K562 (cell line): ENCODE results near the gene SLC34A1. TPM values are rescaled to one million over a fixed set of nuclear protein-coding genes. Genes with fewer than 3 reads are reported as not detected.
A peak's percentile ranks its signal among the peaks of the same experiment; 100 is the strongest.

Experiments used
- ATAC-seq: fragments of 200-7000 bp; cut with Tn5 transposase; 3 replicates; pipeline ENCODE4 v1.9.1; 2020; ENCODE audit warnings: moderate library complexity
- BruUV-seq: library from RNA; stranded (reverse); fragments of 400-500 nt; replicated peaks from 2 replicates; lab custom pipeline; 2021; lab: Mats Ljungman, UMichigan
- CTCF ChIA-PET: fragments of 300-600 bp; formaldehyde crosslinking; extraction: SDS; loops from one replicate; lab custom pipeline; 2021; ENCODE audit warnings: low intra/inter-chr PET ratio; lab: Yijun Ruan, JAX
- POLR2A ChIA-PET: fragments of 300-600, 350-650 bp; sonication (Branson Sonifier 250); formaldehyde crosslinking; extraction: SDS; loops from one replicate; lab custom pipeline; 2021; ENCODE audit warnings: antibody characterized with exemption, inconsistent platforms; lab: Yijun Ruan, JAX
- DNase-seq, 4 experiments: peaks; one replicate each; pipeline versions ENCODE4 v3.0.0 to v3.0.0-alpha.2; 2011 to 2018; ENCODE audit warnings: low spot score in 3 of 4, mixed read lengths in 3 of 4; ENCODE audit errors: extremely low read depth in 1 of 4
- FAIRE-seq: peaks from 2 replicates; lab custom pipeline; 2011; peaks lifted over from hg19 to GRCh38; lab: Jason Lieb, UNC
- H2AFZ ChIP-seq: 2 replicates; pipeline ENCODE4 v1.6.0; 2011; ENCODE audit warnings: low read depth, low read length, control low read depth, inconsistent platforms
- H3K27ac ChIP-seq: fragments of 200-600 bp; 3 replicates; pipeline ENCODE4 v1.8.0; 2011; ENCODE audit warnings: low read depth, mild to moderate bottlenecking, control low read depth, inconsistent platforms, low read length, moderate library complexity, mixed read lengths; ENCODE audit errors: extremely low read depth
- H3K27me3 ChIP-seq, 2 experiments: fragments of 300-600 bp in 1 of 2; 2 replicates in 1 of 2; 3 replicates in 1 of 2; pipeline versions ENCODE4 v1.6.0 to v1.8.0; 2011; ENCODE audit warnings: inconsistent platforms in 2 of 2, low read length in 2 of 2, mild to moderate bottlenecking in 1 of 2, mixed read lengths in 1 of 2, moderate library complexity in 1 of 2; ENCODE audit not compliant: control insufficient read depth in 2 of 2, insufficient read depth in 2 of 2
- H3K36me3 ChIP-seq: fragments of 300-600 bp; 3 replicates; pipeline ENCODE4 v1.8.0; 2011; ENCODE audit warnings: mild to moderate bottlenecking, low read length, inconsistent platforms; ENCODE audit not compliant: control insufficient read depth, insufficient read depth
- H3K4me1 ChIP-seq, 2 experiments: fragments of 200-600 bp in 1 of 2; replicated peaks in 1 of 2; 2 replicates in 1 of 2; 3 replicates in 1 of 2; pipeline versions ENCODE4 v1.5.1 to v1.8.0; 2011; ENCODE audit warnings: inconsistent platforms in 2 of 2, low read length in 2 of 2, mild to moderate bottlenecking in 1 of 2, mixed read lengths in 1 of 2, moderate library complexity in 1 of 2; ENCODE audit not compliant: control insufficient read depth in 2 of 2, insufficient read depth in 2 of 2
- H3K4me2 ChIP-seq: 2 replicates; pipeline ENCODE4 v1.6.1; 2011; ENCODE audit warnings: low read length, control low read depth, inconsistent platforms, mixed read lengths; ENCODE audit not compliant: insufficient read depth
- H3K4me3 ChIP-seq: fragments of 200-600 bp; sonication (generic), shearing (Covaris generic); 2 replicates; pipeline ENCODE4 v1.5.1; 2016; ENCODE audit warnings: control low read depth, inconsistent platforms
- H3K79me2 ChIP-seq: fragments of 200-600 bp; 3 replicates; pipeline ENCODE4 v1.8.0; 2011; ENCODE audit warnings: low read length, inconsistent platforms; ENCODE audit not compliant: control insufficient read depth, insufficient read depth
- H3K9ac ChIP-seq, 2 experiments: 2 replicates each; pipeline versions ENCODE4 v1.6.0 to v1.6.1; 2011; ENCODE audit warnings: low read depth in 2 of 2, low read length in 2 of 2, control low read depth in 1 of 2, inconsistent platforms in 1 of 2, mild to moderate bottlenecking in 1 of 2, mixed read lengths in 1 of 2; ENCODE audit not compliant: insufficient read depth in 1 of 2
- H3K9me1 ChIP-seq: one replicate; pipeline ENCODE4 v1.6.0; 2011; ENCODE audit warnings: inconsistent platforms, mild to moderate bottlenecking, low read length, moderate library complexity; ENCODE audit not compliant: control insufficient read depth, insufficient read depth
- H3K9me3 ChIP-seq: replicated peaks from 2 replicates; pipeline ENCODE4 v1.5.1; 2011; ENCODE audit warnings: low read depth, low read length, inconsistent platforms; ENCODE audit not compliant: control insufficient read depth, insufficient read depth
- H4K20me1 ChIP-seq: replicated peaks from 2 replicates; pipeline ENCODE4 v1.6.1; 2011; ENCODE audit warnings: low read length, inconsistent platforms, mixed read lengths; ENCODE audit not compliant: control insufficient read depth, insufficient read depth
- FOXP1 ChIP-seq: sonication (generic); formaldehyde crosslinking; IDR thresholded peaks from 2 replicates; pipeline ENCODE4 v1.8.0; 2022; ENCODE audit warnings: mild to moderate bottlenecking, missing genetic modification reagents
- MTF1 ChIP-seq: fragments of 250-450 bp; sonication (Bioruptor Pico); IDR thresholded peaks from 2 replicates; pipeline ENCODE4 v1.9.0; 2021; ENCODE audit warnings: moderate library complexity, mild to moderate bottlenecking, inconsistent platforms, borderline replicate concordance
- PHB2 ChIP-seq: fragments of 450-650 bp; IDR thresholded peaks from 2 replicates; pipeline ENCODE4 v1.6.1; 2017; ENCODE audit warnings: low read depth
- SUPT5H ChIP-seq: fragments of 450-650 bp; IDR thresholded peaks from 2 replicates; pipeline ENCODE4 v1.6.1; 2016
- ZBTB2 ChIP-seq: fragments of 450-650 bp; IDR thresholded peaks from 2 replicates; pipeline ENCODE4 v1.6.1; 2016; ENCODE audit warnings: antibody characterized with exemption
- ZNF239 ChIP-seq: fragments of 250-450 bp; sonication (Bioruptor Pico); IDR thresholded peaks from 2 replicates; pipeline ENCODE4 v1.4.0; 2020; ENCODE audit warnings: mild to moderate bottlenecking
- whole genome bisulfite sequencing: fragments of 100-300 bp; shearing (Covaris generic); methylation state at CpG from one replicate; pipeline ENCODE4 v1.1.6; 2016; ENCODE audit warnings: low coverage, mixed read lengths; ENCODE audit not compliant: insufficient coverage; ENCODE audit errors: missing lambda C conversion rate; 5-methylcytosine and 5-hydroxymethylcytosine counted together
- in situ Hi-C: fragments of 300-500 bp; cut with MboI; formaldehyde crosslinking; loops from 4 replicates; pipeline ENCODE4 v1.15.0; 2018; ENCODE audit warnings: inconsistent platforms, mixed read lengths
- intact Hi-C: fragments of 100-400 bp; cut with micrococcal nuclease; formaldehyde crosslinking; loops from 2 replicates; pipeline ENCODE4 v1.14.2; 2022
- polyA plus RNA-seq, 8 experiments: library from polyadenylated mRNA; depleted of rRNA in 4 of 8; stranded (reverse) in 5 of 8; unstranded in 3 of 8; fragments of >200 nt; fragmentation: Nextera tagmentation in 2 of 8; fragmentation: Illumina TruSeq in 1 of 8; extraction: Ambion mirVana in 2 of 8; extraction: Trizol in 1 of 8; gene quantifications; 2 replicates each; pipeline versions ENCODE4 v1.2.1 to v1.2.3, GENCODE V29; 2011 to 2014; ENCODE audit warnings: inconsistent platforms in 1 of 8, missing spikeins in 1 of 8
- total RNA-seq, 7 experiments: library from RNA; depleted of rRNA in 6 of 7; stranded (reverse); fragments of >200 nt in 6 of 7; fragmentation: Illumina TruSeq in 2 of 7; extraction: Trizol in 2 of 7; gene quantifications; 2 replicates each; pipeline versions ENCODE4 v1.2.1 to v1.2.3, GENCODE V29; 2011 to 2021; ENCODE audit warnings: low replicate concordance in 1 of 7
- TF ChIP-seq, protein P1 (sequence below), 2 experiments: IDR thresholded peaks; 2 replicates each; pipeline ENCODE4 v1.6.1; 2012; ENCODE audit warnings: improper control_type of control experiment in 2 of 2, low read depth in 2 of 2, low read length in 2 of 2, borderline replicate concordance in 1 of 2
- TF ChIP-seq, protein P2 (sequence below): fragments of 250-450 bp; sonication (Bioruptor Pico); IDR thresholded peaks from 2 replicates; pipeline ENCODE4 v1.5.0; 2020; ENCODE audit warnings: mild to moderate bottlenecking

Gene SLC34A1
- total and polyA plus RNA-seq, 9 of the 15 experiments (the other 6 are each of a cell fraction or from before 2014, with no cell fraction given), result not detected

GRCh38 chr5:177372910-177373309, 11.3 kb upstream of the SLC34A1 start:
- no peak for FAIRE-seq
- POLR2A ChIA-PET, result interaction anchor here (1.0 to 2.0 kb wide), 4 partner anchors 8 to 60 kb away, joined by 3 to 7 read pairs (median 4); no protein-coding TSS in a partner anchor
- WGBS, result 100% methylated on average over 1 of the region's 6 CpGs

GRCh38 chr5:177373806-177374205, 10.4 kb upstream of the SLC34A1 start:
- 83% methylated on average over 6 of the region's 6 CpGs for WGBS
- Histone ChIP-seq H3K9me1 (peaks cover 8% of the 10 kb centered on the region), H3K9me3 (no peaks in the 10 kb centered on the region), H3K79me2 (peaks cover 7% of the 10 kb centered on the region), H3K9ac (peak overlapping the region in 1 of 2 experiments; percentile 41; a peak in 1 of 4 replicates), H2AFZ (no peak overlapping the region), H4K20me1 (no peaks in the 10 kb centered on the region), H3K4me3 (no peak overlapping the region), H3K27ac (no peak overlapping the region), H3K4me2 (no peak overlapping the region), H3K27me3 (no peaks in the 10 kb centered on the region), H3K36me3 (peaks cover 40% of the 10 kb centered on the region; the same call in 2 of the 3 replicates), H3K4me1 (peaks cover 29 to 47% of the 10 kb centered on the region in 2 experiments)
- TF ChIP-seq, protein P1, sequence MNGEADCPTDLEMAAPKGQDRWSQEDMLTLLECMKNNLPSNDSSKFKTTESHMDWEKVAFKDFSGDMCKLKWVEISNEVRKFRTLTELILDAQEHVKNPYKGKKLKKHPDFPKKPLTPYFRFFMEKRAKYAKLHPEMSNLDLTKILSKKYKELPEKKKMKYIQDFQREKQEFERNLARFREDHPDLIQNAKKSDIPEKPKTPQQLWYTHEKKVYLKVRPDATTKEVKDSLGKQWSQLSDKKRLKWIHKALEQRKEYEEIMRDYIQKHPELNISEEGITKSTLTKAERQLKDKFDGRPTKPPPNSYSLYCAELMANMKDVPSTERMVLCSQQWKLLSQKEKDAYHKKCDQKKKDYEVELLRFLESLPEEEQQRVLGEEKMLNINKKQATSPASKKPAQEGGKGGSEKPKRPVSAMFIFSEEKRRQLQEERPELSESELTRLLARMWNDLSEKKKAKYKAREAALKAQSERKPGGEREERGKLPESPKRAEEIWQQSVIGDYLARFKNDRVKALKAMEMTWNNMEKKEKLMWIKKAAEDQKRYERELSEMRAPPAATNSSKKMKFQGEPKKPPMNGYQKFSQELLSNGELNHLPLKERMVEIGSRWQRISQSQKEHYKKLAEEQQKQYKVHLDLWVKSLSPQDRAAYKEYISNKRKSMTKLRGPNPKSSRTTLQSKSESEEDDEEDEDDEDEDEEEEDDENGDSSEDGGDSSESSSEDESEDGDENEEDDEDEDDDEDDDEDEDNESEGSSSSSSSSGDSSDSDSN (IDR thresholded peaks at IDR 0.05; ENCODE audit: borderline replicate concordance in 1 of 2, low read depth in 2 of 2, low read length in 2 of 2), result no peak
- TF ChIP-seq ZNF239 (CRISPR knock-in tag) (no peak), PHB2 (no peak), ZBTB2 (no peak), FOXP1 (no peak)
- TF ChIP-seq, protein P2, sequence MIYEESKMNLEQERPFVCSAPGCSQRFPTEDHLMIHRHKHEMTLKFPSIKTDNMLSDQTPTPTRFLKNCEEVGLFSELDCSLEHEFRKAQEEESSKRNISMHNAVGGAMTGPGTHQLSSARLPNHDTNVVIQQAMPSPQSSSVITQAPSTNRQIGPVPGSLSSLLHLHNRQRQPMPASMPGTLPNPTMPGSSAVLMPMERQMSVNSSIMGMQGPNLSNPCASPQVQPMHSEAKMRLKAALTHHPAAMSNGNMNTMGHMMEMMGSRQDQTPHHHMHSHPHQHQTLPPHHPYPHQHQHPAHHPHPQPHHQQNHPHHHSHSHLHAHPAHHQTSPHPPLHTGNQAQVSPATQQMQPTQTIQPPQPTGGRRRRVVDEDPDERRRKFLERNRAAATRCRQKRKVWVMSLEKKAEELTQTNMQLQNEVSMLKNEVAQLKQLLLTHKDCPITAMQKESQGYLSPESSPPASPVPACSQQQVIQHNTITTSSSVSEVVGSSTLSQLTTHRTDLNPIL (CRISPR knock-in tag), result no peak
- in situ Hi-C loops, result no loop called here
- ATAC-seq (no peak), FAIRE-seq (no peak), DNase-seq (no peak)
- BruUV-seq, result no TSS peak
- intact Hi-C loops, result no loop called here
- CTCF ChIA-PET, result no interaction called here
- POLR2A ChIA-PET, result interaction anchor here (0.6 to 2.0 kb wide), 3 partner anchors 16 to 61 kb away, joined by 3 to 7 read pairs (median 4); no protein-coding TSS in a partner anchor

More at GRCh38 chr5:177372910-177373309, 11.3 kb upstream of the SLC34A1 start:
- DNase-seq (no peak), ATAC-seq (no peak)
- no TSS peak for BruUV-seq
- 0 out of 4 replicates have a peak overlapping the region, but pooled peaks of 1 of the 2 experiments have one; percentile 39 for H3K9ac ChIP-seq
- H3K27ac ChIP-seq, result no peak overlapping the region
- CTCF ChIA-PET, result no interaction called here
- no peak overlapping the region for H3K4me3 ChIP-seq
- H3K27me3 ChIP-seq, result no peaks in the 10 kb centered on the region
- no peaks in the 10 kb centered on the region for H3K9me3 ChIP-seq
- intact Hi-C loops, result no loop called here
- peaks cover 30 to 47% of the 10 kb centered on the region in 2 experiments for H3K4me1 ChIP-seq
- peaks cover 16% of the 10 kb centered on the region for H3K79me2 ChIP-seq
- H3K36me3 ChIP-seq, result peaks cover 47% of the 10 kb centered on the region; the same call in 2 of the 3 replicates
- in situ Hi-C loops, result no loop called here
- TF ChIP-seq SUPT5H (0 out of 2 replicates have a peak, but pooled peaks have one; percentile 26), MTF1 (CRISPR knock-in tag) (no peak)
- H3K4me2 ChIP-seq, result no peak overlapping the region
- H2AFZ ChIP-seq, result no peak overlapping the region
- H3K9me1 ChIP-seq, result peaks cover 4% of the 10 kb centered on the region
- H4K20me1 ChIP-seq, result no peaks in the 10 kb centered on the region
